ENCODE data around the gene HSD3B1.
"Not testable (repeated sequence)": the region's sequence is repeated elsewhere in the genome, so short reads cannot be mapped to it uniquely, and the experiment has no call there.

Gene HSD3B1

GRCh38 chr1:119547306-119547705 is 40.3 kb downstream of the HSD3B1 start:
- DNase-seq (ENCODE audit: low spot score): no peak
- ChIA-PET CTCF (no interaction called here), POLR2A (ENCODE audit: low non-redundant PET) (no interaction called here)
- TF ChIP-seq CTCF (conservative IDR thresholded peaks at IDR 0.05; ENCODE audit: low read depth): no peak
- no peak overlapping the region for H3K27ac ChIP-seq

DNA sequence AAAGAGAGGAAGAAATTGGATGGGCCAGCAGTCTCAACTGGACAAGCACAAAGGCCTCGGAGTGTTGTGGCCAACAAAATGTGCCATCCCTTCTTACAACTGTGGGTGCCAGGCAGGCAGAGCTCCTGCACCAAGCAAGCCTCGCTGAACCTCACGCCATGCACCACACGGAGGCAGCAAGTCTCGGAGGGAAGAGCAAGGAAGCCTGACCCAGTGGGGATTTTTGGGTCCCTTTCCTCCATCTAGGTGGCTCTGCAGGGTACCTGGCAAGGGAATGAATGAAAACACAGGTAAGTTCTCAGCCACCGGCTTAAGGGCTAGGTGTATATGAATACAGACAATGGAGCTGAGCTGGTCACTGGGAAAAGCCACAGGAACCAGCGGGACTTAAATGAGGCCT is 40.8 kb downstream of the HSD3B1 start:
- no peak for DNase-seq (ENCODE audit: low spot score)
- TF ChIP-seq CTCF (conservative IDR thresholded peaks at IDR 0.05; ENCODE audit: low read depth): no peak
- CTCF ChIA-PET: no interaction called here
- POLR2A ChIA-PET (ENCODE audit: low non-redundant PET): no interaction called here
- H3K27ac ChIP-seq: no peak overlapping the region

DNA sequence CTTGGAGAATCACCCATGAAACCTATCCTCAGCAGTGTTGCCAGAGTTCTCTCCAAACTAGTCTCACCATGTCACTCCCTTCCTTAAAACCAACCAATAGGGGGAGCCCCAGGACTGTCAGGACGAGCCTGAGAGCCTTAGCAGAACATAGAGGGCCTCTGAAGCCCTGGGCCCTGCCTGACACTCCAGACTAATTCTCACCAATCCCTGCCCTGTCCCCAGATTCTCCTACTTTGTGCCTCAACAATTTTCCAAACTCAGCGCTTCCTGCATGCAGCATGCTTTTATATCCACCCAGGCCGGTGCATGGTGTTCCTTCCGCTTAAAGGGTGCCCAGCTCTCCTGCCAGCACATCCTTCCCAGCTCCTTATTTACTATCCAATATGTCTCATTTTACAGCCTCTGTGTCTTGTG is 42.7 kb downstream of the HSD3B1 start:
- POLR2A ChIA-PET (ENCODE audit: low non-redundant PET): no interaction called here
- no peak overlapping the region for H3K27ac ChIP-seq
- CTCF ChIA-PET: no interaction called here
- TF ChIP-seq CTCF (conservative IDR thresholded peaks at IDR 0.05; ENCODE audit: low read depth): peak; percentile 25; the same call in 1 of the 2 replicates
- peak; percentile 13 for DNase-seq (ENCODE audit: low spot score)

- TF ChIP-seq CTCF (conservative IDR thresholded peaks at IDR 0.05; ENCODE audit: low read depth): no peak
- H3K27ac ChIP-seq: no peak overlapping the region
- DNase-seq (ENCODE audit: low spot score): no peak
- POLR2A ChIA-PET (ENCODE audit: low non-redundant PET): no interaction called here
- CTCF ChIA-PET: no interaction called here
Measured at GRCh38 chr1:119550381-119550780, 43.4 kb downstream of the HSD3B1 start.

- no peak for DNase-seq (ENCODE audit: low spot score)
- TF ChIP-seq CTCF (conservative IDR thresholded peaks at IDR 0.05; ENCODE audit: low read depth): no peak
- H3K27ac ChIP-seq: no peak overlapping the region
- ChIA-PET CTCF (no interaction called here), POLR2A (ENCODE audit: low non-redundant PET) (no interaction called here)
Measured at GRCh38 chr1:119551218-119551617, 44.2 kb downstream of the HSD3B1 start.

- CTCF ChIA-PET: not testable (repeated sequence)
Measured at GRCh38 chr1:119552656-119553055, 45.6 kb downstream of the HSD3B1 start.

DNA sequence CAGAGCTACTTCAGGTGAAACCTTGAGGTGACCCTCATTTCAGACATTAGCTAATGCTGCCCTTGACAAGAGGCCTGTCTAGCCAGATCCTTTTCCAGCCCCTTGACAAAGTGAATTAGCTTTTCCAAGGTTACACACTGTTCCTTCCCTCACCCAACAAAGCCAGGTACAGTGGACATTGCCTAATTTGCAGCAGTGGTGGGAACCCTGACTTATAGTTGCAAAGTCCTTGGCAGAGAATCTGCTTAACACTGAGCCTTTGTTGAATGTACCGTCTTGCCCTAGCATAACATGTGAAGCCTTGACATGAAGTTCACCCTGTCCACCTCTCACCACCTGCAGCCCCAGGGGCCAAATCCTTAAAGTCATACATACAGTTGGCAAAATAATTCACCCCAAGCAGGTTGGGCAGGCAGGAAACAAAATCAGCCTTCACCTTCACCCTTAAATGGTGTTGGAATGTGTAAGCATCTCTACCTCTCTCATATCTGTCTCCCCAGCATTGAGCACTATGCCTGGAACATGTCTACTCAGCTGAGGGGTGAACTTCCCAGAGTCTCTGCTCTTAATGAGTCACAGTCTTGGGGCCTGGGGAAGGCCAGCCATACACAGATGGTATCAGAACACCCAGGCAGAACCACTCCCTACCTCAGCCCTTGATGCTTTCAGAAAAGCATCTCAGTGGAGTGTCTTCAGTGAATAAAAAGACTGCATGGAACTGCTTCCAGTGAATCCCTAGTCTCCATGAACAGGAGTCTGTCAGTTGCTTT is 46.5 kb downstream of the HSD3B1 start:
- DNase-seq (ENCODE audit: low spot score); H3K27ac ChIP-seq; POLR2A ChIA-PET (ENCODE audit: low non-redundant PET); CTCF ChIA-PET: not testable (repeated sequence)

More at GRCh38 chr1:119552656-119553055, 45.6 kb downstream of the HSD3B1 start:
- POLR2A ChIA-PET (ENCODE audit: low non-redundant PET); DNase-seq (ENCODE audit: low spot score); H3K27ac ChIP-seq: not testable (repeated sequence)

GRCh38 chr1:119554183-119554582 is 47.2 kb downstream of the HSD3B1 start:
- no peak for DNase-seq (ENCODE audit: low spot score)
- H3K27ac ChIP-seq: no peak overlapping the region
- TF ChIP-seq CTCF (conservative IDR thresholded peaks at IDR 0.05; ENCODE audit: low read depth): no peak
- ChIA-PET POLR2A (ENCODE audit: low non-redundant PET) (no interaction called here), CTCF (no interaction called here)

Measured in RWPE1 (cell line).